BJ (cell line): ENCODE results near the gene CHMP6. TPM values are rescaled to one million over a fixed set of nuclear protein-coding genes. Genes with fewer than 3 reads are reported as not detected.

Source experiments
- CTCF ChIA-PET: fragments of 350-600 bp; formaldehyde crosslinking; extraction: SDS; loops from one replicate; lab custom pipeline; 2021; ENCODE audit warnings: antibody characterized with exemption, inconsistent platforms; lab: Yijun Ruan, JAX
- POLR2A ChIA-PET: fragments of 300-600 bp; sonication (Branson Sonifier 250); formaldehyde crosslinking; extraction: SDS; loops from one replicate; lab custom pipeline; 2021; ENCODE audit warnings: antibody characterized with exemption; lab: Charles Lee
- DNase-seq: peaks from one replicate; pipeline ENCODE4 v3.0.0-alpha.2; 2011; ENCODE audit warnings: low read depth
- H3K27me3 ChIP-seq: 2 replicates; pipeline ENCODE4 v1.6.0; 2011; ENCODE audit warnings: low read length; ENCODE audit not compliant: control insufficient read depth, insufficient read depth
- H3K36me3 ChIP-seq: 2 replicates; pipeline ENCODE4 v1.5.1; 2011; ENCODE audit warnings: low read length; ENCODE audit not compliant: control insufficient read depth, insufficient read depth
- H3K4me3 ChIP-seq: 2 replicates; pipeline ENCODE4 v1.5.1; 2011; ENCODE audit warnings: low read depth, mild to moderate bottlenecking, control low read depth, low read length
- polyA plus RNA-seq: library from polyadenylated mRNA; depleted of rRNA; stranded (reverse); fragments of >200 nt; gene quantifications from 2 replicates; pipeline ENCODE4 v1.2.3, GENCODE V29; 2011
- TF ChIP-seq, protein P1 (sequence below): IDR thresholded peaks from 2 replicates; pipeline ENCODE4 v1.5.1; 2011; ENCODE audit warnings: low read depth, mild to moderate bottlenecking, control low read depth, inconsistent platforms, low read length, moderate library complexity; ENCODE audit not compliant: insufficient read depth

The CHMP6 gene
- polyA plus RNA-seq, 1 experiment, result 30.7 TPM

DNA sequence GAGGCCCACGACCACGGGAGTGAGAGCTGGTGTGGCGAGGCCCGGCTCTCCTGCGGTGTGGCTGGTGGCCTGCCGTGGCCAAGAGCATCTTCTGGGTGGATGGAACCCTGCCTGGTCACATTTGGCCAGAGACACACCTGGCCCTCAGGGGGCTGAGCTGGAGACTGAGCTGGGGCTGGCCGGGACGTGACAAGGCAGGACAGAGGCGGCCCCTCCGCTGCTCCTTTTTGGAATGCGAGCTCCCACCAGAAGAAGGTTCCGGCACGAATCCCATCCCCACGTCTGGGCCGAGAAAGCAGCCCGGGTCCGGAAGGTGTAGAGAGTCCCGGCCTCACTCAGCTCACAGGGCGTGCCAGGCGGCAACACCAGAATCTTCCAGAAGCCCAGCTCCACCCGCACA is 26.0 kb upstream of the CHMP6 start:
- H3K4me3 ChIP-seq, result no peak overlapping the region
- peaks cover 2% of the 10 kb centered on the region; the same call in 1 of the 2 replicates for H3K27me3 ChIP-seq
- peaks cover 2% of the 10 kb centered on the region for H3K36me3 ChIP-seq
- ChIA-PET CTCF (interaction anchor here (0.9 to 1.1 kb wide), 2 partner anchors 14 to 538 kb away, joined by 3 to 4 read pairs; no protein-coding TSS in a partner anchor), POLR2A (no interaction called here)
- no peak for DNase-seq
- TF ChIP-seq, protein P1, sequence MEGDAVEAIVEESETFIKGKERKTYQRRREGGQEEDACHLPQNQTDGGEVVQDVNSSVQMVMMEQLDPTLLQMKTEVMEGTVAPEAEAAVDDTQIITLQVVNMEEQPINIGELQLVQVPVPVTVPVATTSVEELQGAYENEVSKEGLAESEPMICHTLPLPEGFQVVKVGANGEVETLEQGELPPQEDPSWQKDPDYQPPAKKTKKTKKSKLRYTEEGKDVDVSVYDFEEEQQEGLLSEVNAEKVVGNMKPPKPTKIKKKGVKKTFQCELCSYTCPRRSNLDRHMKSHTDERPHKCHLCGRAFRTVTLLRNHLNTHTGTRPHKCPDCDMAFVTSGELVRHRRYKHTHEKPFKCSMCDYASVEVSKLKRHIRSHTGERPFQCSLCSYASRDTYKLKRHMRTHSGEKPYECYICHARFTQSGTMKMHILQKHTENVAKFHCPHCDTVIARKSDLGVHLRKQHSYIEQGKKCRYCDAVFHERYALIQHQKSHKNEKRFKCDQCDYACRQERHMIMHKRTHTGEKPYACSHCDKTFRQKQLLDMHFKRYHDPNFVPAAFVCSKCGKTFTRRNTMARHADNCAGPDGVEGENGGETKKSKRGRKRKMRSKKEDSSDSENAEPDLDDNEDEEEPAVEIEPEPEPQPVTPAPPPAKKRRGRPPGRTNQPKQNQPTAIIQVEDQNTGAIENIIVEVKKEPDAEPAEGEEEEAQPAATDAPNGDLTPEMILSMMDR, result no peak

DNA sequence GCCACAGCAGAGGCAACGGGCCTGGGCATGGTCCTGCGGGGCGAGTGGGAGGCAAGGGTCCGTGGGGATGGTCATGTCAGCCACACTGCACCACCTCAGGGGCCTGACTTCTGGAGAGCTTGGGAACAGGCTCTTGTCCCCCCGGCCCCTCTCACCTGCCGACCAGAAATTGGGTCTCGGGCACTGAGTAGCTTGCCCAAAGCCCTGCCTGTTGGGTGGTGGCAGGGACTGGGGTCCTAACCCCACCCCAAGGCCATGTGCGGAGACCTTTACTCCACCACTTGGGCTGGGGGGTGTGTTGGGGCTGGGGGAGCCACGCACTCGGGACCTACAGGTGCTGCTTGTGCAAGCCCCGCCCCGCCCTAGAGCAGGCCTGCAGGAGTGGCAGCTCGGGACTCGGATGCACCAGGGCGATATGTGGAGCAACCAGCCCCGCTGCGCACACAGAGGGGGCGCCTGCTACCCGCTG is 24.2 kb upstream of the CHMP6 start:
- Histone ChIP-seq H3K36me3 (peaks cover 2% of the 10 kb centered on the region), H3K4me3 (no peak overlapping the region), H3K27me3 (peaks cover 3% of the 10 kb centered on the region; the same call in 1 of the 2 replicates)
- POLR2A ChIA-PET, result no interaction called here
- CTCF ChIA-PET, result interaction anchor here (0.6 kb wide), 1 partner anchor 403 kb away, joined by 3 read pairs; no protein-coding TSS in a partner anchor
- TF ChIP-seq, protein P1, result no peak
- no peak for DNase-seq

DNA sequence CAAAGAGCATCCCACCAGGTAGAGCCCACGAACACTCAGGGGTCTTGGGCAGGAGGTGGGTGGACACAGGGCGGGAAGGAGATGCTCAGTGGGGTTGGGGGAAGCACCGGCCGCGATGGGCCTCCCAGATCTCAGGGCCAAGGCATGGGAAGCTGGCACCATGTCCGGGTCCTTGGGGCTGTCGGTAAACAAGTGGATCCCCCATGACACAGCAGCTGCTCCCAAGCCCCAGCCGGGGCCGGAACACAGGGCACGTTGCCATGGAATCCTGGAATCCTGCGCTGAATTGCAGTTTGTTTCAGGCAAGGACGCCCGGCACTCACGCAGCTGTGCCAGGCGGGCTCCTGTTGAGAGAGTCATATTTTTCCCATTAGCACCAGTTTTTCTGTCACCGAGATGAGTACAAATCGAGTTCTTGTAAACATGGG is 23.0 kb upstream of the CHMP6 start:
- peaks cover 1% of the 10 kb centered on the region for H3K36me3 ChIP-seq
- POLR2A ChIA-PET, result no interaction called here
- H3K27me3 ChIP-seq, result peaks cover 3% of the 10 kb centered on the region; the same call in 1 of the 2 replicates
- no peak overlapping the region for H3K4me3 ChIP-seq
- DNase-seq, result no peak
- TF ChIP-seq, protein P1, result no peak
- CTCF ChIA-PET, result interaction anchor here (0.8 to 1.5 kb wide), 4 partner anchors 20 to 541 kb away, joined by 3 read pairs; no protein-coding TSS in a partner anchor

DNA sequence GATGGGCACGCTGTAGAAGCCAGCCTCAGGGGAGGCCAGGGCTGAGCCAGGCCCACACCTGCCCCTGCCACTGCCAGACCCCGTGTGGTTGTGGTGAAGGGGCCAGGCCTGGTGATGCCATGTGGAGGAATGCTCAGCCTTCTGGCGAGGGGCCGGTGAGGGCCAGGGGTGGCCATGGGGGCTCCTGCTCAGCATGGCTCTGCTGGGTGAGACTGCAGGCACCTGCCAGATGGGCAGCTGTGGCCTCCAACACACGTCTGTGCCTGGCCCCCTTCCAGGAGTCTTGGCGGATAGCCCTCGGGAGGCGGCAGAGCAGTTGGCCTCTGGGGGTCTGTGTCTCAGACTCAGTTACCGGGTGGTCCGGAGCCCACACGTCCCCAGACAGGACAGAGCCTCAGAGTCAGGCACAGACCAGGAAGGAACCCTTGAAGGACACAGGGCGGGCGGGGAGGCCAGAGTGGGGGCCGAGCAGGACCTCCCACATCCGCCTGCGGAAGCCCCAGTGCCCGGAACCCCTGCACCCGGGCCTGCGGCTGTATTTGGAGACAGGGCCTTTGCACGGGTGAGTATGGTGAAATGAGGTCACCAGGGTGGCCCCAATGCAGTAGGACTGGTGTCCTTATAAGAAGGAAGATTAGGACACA is 22.5 kb upstream of the CHMP6 start:
- TF ChIP-seq, protein P1, result no peak
- Histone ChIP-seq H3K36me3 (peaks cover 1% of the 10 kb centered on the region), H3K4me3 (no peak overlapping the region), H3K27me3 (peaks cover 3% of the 10 kb centered on the region; the same call in 1 of the 2 replicates)
- no peak for DNase-seq
- POLR2A ChIA-PET, result no interaction called here
- CTCF ChIA-PET, result interaction anchor here (0.8 to 3.4 kb wide), 8 partner anchors 12 to 547 kb away, joined by 3 to 22 read pairs (median 4); no protein-coding TSS in a partner anchor

DNA sequence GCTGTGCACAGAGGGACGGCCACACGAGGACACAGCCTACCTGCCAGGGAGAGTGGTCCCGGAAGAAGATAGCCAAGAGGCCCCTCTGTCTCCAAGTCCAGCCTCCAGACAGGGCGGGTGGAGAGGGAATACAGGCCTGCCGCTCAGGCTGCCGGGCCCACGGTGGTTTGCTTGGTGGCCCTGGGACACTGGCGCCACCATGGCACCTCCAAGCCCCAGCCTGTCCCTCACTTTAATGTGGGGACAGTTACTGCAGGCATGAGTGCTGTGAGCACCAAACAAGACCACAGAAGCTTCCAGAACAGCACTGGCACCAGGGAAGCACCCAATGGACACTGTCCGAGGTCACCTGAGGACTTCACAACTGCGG is 22.0 kb upstream of the CHMP6 start:
- CTCF ChIA-PET, result interaction anchor here (0.6 to 3.4 kb wide), 12 partner anchors 10 to 790 kb away, joined by 3 to 22 read pairs (median 4); no protein-coding TSS in a partner anchor
- peaks cover 1% of the 10 kb centered on the region; the same call in 1 of the 2 replicates for H3K36me3 ChIP-seq
- POLR2A ChIA-PET, result no interaction called here
- DNase-seq, result no peak
- no peak overlapping the region for H3K4me3 ChIP-seq
- TF ChIP-seq, protein P1, result no peak
- peaks cover 3% of the 10 kb centered on the region; the same call in 1 of the 2 replicates for H3K27me3 ChIP-seq
